LNCaP clone FGC (cell line): ENCODE data around the gene CLEC17A.
"Not testable (repeated sequence)": the region's sequence is repeated elsewhere in the genome, so short reads cannot be mapped to it uniquely, and the experiment has no call there.

Source experiments
- DNase-seq: peaks from one replicate; pipeline ENCODE4 v3.0.0-alpha.2; 2011; ENCODE audit warnings: low read depth
- H3K4me3 ChIP-seq: 2 replicates; pipeline ENCODE4 v1.5.1; 2011; ENCODE audit warnings: mild to moderate bottlenecking, low read depth, low read length, control low read depth
- TF ChIP-seq, protein P1 (sequence below): IDR thresholded peaks from 2 replicates; pipeline ENCODE4 v1.5.1; 2012; ENCODE audit warnings: mild to moderate bottlenecking; ENCODE audit not compliant: control insufficient read depth, insufficient read depth; ENCODE audit errors: extremely low read depth

The CLEC17A gene

DNA sequence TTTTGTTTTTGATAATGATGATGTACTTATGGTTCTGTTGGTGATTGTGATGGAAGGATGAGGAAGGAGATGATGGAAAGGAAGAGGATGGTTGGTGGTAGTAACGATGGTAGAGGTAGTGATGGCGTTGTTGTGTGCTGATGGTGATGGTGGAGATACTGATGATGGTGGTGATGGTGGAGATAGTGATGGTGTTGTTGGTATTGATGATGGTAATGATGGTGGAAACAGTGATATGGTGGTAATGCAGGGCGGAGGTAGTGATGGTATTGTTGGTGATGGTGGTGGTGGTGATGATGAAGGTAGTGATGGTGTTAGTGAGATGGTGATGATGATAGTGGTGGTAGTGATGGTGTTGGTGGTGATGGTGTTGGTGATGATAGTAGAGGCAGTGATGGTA, 12.7 kb downstream of the CLEC17A start:
- no peak overlapping the region for H3K4me3 ChIP-seq
- no peak for DNase-seq
- TF ChIP-seq, protein P1, sequence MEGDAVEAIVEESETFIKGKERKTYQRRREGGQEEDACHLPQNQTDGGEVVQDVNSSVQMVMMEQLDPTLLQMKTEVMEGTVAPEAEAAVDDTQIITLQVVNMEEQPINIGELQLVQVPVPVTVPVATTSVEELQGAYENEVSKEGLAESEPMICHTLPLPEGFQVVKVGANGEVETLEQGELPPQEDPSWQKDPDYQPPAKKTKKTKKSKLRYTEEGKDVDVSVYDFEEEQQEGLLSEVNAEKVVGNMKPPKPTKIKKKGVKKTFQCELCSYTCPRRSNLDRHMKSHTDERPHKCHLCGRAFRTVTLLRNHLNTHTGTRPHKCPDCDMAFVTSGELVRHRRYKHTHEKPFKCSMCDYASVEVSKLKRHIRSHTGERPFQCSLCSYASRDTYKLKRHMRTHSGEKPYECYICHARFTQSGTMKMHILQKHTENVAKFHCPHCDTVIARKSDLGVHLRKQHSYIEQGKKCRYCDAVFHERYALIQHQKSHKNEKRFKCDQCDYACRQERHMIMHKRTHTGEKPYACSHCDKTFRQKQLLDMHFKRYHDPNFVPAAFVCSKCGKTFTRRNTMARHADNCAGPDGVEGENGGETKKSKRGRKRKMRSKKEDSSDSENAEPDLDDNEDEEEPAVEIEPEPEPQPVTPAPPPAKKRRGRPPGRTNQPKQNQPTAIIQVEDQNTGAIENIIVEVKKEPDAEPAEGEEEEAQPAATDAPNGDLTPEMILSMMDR: no peak

DNA sequence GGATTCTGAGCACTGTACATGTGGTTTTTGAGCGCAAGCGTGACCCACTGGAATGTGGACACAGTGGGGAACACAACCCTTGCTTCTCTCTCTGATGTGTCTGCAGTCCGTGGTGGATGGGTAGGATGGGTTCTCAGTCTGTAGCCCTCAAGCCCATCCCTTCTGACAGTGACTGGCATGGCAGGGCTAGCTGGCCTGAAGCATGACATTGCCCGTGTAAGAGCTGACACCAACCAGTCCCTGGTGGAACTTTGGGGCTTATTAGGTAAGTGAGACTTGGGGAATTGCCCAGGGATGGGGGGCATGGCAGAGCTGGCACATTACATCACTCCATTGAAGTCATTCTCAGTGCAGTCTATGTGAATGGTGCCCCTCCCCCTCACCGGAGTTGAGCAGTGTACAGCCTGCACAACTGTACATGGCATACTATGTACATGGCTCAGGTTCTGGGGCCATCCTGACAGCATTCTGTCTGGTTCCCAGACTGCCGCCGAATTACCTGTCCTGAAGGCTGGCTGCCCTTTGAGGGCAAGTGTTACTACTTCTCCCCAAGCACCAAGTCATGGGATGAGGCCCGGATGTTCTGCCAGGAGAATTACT, 16.8 kb downstream of the CLEC17A start:
- no peak overlapping the region for H3K4me3 ChIP-seq
- DNase-seq: no peak
- TF ChIP-seq, protein P1: no peak

DNA sequence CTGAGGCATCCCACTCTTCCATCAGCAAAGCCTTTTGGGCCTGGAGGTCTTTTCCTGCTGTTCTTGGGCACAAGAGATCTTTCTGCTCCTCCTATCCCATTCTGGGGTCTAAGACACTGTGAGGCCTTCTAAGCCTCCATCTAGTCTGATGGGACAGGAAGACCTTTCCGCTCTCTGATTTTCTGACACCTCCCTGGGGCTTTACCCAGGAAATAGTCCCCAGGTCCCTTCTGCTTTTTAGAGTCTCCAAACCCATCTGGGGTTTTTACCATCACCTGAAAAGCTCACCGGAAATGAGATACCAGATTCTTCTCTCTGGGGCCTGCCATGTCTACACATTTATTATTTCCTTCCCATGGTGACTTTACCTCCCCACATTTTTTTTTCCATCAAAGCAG, 21.1 kb downstream of the CLEC17A start:
- DNase-seq: no peak
- TF ChIP-seq, protein P1: no peak
- H3K4me3 ChIP-seq: no peak overlapping the region

DNA sequence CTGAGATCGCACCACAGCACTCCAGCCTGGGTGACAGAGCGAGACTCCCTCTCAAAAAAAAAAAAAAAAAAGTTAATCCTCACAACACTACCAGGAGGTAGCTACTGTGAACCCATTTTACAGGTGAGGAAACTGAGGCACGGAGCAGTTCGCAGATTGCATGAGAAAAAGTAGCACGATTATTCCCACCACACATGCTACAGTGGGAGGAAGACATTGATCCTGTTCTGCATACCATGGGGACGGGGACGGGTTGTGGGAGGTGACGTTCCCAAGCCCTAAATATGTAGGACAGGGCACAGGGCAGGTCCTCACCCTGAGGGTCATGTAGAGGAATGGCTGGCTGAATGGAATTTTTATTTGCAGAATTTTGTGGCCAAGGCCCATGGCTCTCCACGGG, 23.7 kb downstream of the CLEC17A start:
- DNase-seq: no peak
- TF ChIP-seq, protein P1: no peak
- no peak overlapping the region for H3K4me3 ChIP-seq

DNA sequence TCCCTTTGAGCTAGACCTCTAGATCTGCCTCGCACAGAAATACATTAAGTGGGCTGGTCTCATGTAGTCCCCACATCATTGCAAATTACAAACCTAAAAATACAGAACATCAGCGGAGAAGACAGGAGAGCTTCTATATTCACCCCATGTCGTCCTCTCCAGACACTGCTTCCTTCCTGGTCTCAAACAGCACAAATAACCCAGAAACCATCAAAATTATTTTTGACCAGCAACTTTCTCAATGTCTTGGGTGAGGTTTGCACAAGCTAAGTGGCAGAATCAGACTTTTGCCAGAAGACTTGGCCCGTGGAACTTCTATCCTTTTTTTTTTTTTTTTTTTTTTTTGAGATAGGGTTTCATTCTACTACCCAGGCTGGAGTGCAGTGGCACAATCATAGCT, 28.2 kb downstream of the CLEC17A start:
- no peak for DNase-seq
- TF ChIP-seq, protein P1: no peak

DNA sequence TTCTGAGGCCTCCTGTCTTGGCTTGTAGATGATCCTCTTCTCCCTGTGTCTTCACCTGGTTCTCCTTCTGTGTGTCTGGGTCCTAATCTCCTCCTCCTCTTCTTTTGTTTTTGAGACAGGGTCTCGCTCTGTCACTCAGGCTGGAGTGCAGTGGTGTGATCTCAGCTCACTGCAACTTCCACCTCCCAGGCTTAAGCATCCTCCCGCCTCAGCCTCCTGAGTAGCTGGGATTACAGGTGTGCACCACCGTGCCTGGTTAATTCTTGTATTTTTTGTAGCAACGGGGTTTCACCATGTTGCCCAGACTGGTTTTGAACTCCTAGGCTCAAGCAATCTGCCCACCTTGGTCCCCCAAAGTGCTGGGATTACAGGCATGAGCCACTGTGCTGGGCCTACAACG, 29.4 kb downstream of the CLEC17A start:
- DNase-seq, H3K4me3 ChIP-seq: not testable (repeated sequence)

More for the DNA sequence above, 28.2 kb downstream of the CLEC17A start:
- H3K4me3 ChIP-seq: no peak overlapping the region

DNA sequence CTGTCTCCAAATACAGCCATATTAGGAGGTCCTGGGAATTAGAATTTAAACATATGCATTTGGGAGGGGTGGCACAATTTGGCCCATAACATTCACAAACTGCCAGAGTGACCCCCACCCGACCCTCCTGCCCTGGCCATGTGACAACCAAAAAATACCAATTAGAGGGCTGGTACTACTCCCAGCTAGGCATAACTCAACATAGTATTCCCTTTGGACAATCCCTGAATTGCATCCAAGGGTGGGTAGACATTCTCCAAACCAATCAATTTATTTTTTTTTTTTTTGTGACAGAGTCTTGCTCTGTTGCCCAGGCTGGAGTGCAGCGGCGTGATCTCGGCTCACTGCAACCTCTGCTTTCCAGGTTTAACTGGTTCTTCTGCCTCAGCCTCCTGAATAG, 29.8 kb downstream of the CLEC17A start:
- TF ChIP-seq, protein P1: no peak
- H3K4me3 ChIP-seq: no peak overlapping the region
- no peak for DNase-seq

DNA sequence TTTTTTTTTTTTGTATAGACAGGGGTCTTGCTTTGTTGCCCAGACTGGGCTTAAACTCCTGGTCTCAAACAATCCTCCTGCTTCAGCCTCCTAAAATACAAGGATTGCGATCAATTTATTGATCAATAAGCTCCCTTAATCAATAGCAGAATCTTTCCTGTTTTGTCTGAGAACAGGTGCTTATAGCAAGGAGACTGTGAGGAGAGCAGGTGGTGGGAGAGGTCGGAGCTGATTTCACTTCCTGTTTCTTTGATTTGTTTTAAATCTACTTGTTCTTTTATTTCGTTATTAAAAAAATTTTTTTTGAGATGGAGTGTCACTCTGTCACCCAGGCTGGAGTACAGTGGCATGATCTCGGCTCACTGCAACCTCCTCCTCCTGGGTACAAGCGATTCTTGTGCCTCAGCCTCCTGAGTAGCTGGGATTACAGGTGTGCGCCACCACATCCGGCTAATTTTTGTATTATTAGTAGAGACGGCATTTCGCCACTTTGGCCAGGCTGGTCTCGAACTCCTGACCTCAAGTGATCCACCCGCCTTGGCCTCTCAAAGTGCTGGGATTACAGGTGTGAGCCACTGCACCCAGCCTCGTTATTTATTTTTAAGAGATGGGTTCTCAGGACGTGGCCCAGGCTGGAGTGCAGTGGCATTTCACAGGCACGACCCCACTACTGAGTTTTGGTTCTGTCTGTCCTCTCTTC, 30.7 kb downstream of the CLEC17A start:
- H3K4me3 ChIP-seq, DNase-seq: not testable (repeated sequence)
